ENCODE results near the gene CAPN2.

Gene CAPN2

GRCh38 chr1:223714849-223715603 lies 2.7 kb downstream of the CAPN2 start:
- in situ Hi-C loops (cut with MboI; ENCODE audit: low pct_unique_long_range_greater_than_20kb, low sequenced_read_pairs) = no loop called here
- peak; percentile 86 for DNase-seq

DNA sequence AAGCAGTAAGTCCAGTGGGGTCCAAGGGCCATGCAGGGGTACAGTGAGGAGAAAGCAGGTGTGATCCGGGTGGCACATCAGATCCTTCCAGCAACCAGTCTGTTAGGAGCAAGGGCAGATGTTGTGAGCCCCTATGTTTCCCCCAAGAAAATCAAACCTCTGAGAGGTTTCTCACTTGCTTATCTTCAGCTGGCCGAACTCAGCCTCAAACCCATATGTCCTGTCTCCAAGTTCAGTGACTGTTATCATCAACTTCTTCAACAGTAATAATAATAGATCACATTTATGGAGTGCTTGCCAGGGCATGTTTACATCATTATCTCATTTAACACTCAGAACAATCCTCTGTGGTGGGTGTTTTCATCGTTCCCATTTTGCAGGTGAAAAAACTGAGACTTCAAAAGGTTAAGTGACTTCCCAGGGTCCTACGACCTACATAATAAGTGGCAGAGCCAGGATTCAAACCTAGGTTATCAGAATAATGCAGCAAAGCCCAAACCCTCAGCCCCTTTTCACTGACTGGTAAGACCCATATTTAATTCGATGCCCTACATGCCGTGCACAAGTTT lies 3.3 kb downstream of the CAPN2 start:
- no peak for DNase-seq
- in situ Hi-C loops (cut with MboI; ENCODE audit: low pct_unique_long_range_greater_than_20kb, low sequenced_read_pairs) = no loop called here

GRCh38 chr1:223716302-223716862 lies 4.0 kb downstream of the CAPN2 start:
- in situ Hi-C loops (cut with MboI; ENCODE audit: low pct_unique_long_range_greater_than_20kb, low sequenced_read_pairs) = no loop called here
- DNase-seq = peak; percentile 64

DNA sequence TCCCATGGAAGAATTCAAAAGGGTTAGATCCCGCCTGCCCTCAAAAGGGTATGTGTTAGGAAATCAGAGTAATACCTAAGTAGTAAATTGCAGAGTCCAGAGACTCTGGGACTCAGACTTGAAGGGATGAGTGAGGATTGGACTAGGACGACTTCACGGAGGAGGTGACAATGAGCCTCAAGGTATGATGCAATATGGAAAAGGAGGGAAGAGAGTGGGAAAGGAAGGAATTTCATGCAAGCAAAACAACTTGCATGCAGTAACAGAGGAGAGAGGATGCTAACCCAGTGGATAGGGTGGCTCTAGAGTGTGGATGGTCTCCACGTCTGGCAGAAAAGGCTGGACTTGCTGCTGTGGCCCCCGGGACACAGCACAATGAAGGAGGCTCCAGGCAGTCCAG lies 4.8 kb downstream of the CAPN2 start:
- DNase-seq = no peak
- in situ Hi-C loops (cut with MboI; ENCODE audit: low pct_unique_long_range_greater_than_20kb, low sequenced_read_pairs) = no loop called here

GRCh38 chr1:223717695-223718363 lies 5.5 kb downstream of the CAPN2 start:
- in situ Hi-C loops (cut with MboI; ENCODE audit: low pct_unique_long_range_greater_than_20kb, low sequenced_read_pairs) = no loop called here
- DNase-seq = peak; percentile 60

DNA sequence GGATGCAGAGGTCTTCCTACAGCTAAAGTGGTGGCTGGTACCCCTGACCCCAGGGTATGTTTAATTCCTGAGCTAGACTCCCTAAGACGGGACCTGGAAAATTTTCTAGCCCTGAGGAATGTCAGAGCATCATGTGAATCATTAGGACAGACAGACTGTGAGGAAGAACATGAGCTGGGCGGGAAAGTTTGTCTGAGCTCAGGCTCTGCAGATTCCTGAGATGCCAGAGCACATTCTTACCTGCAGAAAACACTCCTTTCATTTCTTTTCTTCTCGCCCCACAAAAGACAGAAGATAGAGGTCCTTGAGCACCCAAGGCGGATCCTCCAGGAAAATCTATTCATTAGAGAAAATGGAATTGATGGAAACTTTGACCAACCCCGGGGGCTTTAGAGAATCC lies 6.5 kb downstream of the CAPN2 start:
- in situ Hi-C loops (cut with MboI; ENCODE audit: low pct_unique_long_range_greater_than_20kb, low sequenced_read_pairs) = no loop called here
- no peak for DNase-seq

GRCh38 chr1:223720971-223721591 lies 8.7 kb downstream of the CAPN2 start:
- in situ Hi-C loops (cut with MboI; ENCODE audit: low pct_unique_long_range_greater_than_20kb, low sequenced_read_pairs) = no loop called here
- DNase-seq = no peak

DNA sequence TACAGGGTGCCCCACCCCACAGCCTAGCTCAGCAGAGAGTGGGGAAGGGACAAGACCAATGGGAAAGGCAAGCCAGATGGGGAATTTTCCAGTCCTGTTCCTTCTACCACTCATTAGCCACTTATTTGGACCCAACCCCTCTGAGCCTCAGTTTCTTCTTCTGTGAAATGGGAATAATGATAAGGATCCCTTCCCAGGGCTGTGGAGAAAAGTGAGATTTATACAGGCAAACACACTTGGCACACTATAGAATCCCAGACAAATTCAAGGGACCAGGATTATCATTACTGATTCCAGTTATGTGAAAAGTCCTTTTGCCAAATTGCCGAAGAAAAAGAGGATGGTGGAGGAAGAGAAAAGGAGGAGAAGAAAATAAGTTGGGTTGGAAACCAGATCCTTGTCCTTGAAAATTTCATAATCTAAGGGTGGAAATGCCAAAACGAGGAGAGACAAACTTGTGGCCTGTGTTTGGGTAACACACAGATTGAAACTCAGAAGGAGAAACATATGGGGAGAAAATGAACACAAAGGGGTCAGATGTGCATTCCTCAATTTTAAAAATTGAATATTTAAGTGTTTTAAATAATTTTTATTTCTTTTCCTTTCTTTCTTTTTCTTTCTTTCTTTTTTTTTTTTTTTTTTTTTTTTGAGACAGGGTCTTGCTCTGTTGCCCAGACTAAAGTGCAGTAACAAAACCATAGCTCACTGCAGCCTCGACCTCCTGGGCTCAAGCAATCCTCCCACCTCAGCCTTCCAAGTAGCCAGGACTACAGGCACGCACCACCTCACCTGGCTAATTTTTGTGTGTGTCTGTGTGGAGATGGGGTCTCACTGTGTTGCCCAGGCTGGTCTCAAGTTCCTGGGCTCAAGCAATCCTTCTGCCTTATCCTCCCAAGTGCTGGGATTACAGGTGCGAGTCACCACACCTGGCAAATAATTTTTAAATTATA lies 9.6 kb downstream of the CAPN2 start:
- no peak for DNase-seq
- in situ Hi-C loops (cut with MboI; ENCODE audit: low pct_unique_long_range_greater_than_20kb, low sequenced_read_pairs) = no loop called here

GRCh38 chr1:223723351-223723904 lies 11.1 kb downstream of the CAPN2 start:
- in situ Hi-C loops (cut with MboI; ENCODE audit: low pct_unique_long_range_greater_than_20kb, low sequenced_read_pairs) = no loop called here
- no peak for DNase-seq

GRCh38 chr1:223724376-223724775 lies 12.0 kb downstream of the CAPN2 start:
- in situ Hi-C loops (cut with MboI; ENCODE audit: low pct_unique_long_range_greater_than_20kb, low sequenced_read_pairs) = no loop called here
- DNase-seq = no peak

DNA sequence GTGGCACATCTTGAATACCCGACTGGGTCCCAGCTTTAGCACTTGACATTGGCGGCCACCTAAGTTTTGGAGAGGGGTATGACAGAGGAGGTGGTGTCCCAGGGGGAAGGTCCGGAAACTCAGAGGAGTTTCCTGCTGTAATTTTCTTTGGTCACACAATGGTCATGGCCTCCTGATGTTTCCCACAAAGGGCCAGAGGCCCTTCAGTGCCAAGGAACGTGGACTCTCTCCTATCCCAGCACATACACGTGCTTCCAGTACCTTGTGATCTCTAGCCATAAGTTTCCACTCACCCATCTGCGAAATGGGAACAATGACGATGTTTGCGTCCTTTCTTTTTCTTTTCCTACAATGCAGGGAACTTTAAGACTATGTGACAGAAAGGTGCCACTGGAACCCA lies 13.2 kb downstream of the CAPN2 start:
- in situ Hi-C loops (cut with MboI; ENCODE audit: low pct_unique_long_range_greater_than_20kb, low sequenced_read_pairs) = loop anchor here (25.0 kb wide), 1 partner anchor 612 kb away; the partner anchor contains the start of gene NVL
- no peak for DNase-seq

DNA sequence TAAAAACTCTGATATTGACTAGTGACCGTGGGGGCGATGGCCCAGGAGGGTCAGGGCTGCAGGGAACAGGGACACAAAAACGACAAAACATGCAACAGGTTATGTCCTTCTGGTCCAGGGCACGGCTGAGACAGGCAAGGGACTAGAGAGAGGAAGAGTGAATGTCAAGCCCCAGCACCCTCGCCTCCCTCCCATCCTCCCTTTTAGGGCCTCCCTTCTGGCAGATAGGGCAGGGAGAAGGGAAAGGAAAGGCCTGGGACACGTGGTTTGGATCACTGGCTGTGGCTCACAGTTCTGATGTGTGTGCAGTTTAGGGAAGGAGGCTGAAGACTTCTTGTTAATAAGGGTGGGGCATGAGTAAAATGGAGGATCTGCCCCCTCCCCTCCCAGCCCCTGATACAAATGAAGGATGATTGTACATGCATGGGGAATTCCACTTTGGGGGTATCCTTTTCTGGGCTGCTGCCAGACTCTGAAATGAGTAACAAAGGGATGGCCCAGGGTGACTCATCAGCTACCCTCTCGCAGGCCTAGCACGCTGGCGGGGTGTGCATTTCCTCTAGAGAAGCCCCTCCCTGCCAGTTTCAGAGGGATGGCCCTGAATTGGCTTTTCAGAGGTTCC lies 14.2 kb downstream of the CAPN2 start:
- DNase-seq = peak; percentile 81
- in situ Hi-C loops (cut with MboI; ENCODE audit: low pct_unique_long_range_greater_than_20kb, low sequenced_read_pairs) = loop anchor here (25.0 kb wide), 1 partner anchor 611 kb away; the partner anchor contains the start of gene NVL

- DNase-seq = no peak
- in situ Hi-C loops (cut with MboI; ENCODE audit: low pct_unique_long_range_greater_than_20kb, low sequenced_read_pairs) = loop anchor here (25.0 kb wide), 1 partner anchor 610 kb away; the partner anchor contains the start of gene NVL
Measured at GRCh38 chr1:223727541-223727940, 15.2 kb downstream of the CAPN2 start.

- DNase-seq = no peak
- in situ Hi-C loops (cut with MboI; ENCODE audit: low pct_unique_long_range_greater_than_20kb, low sequenced_read_pairs) = loop anchor here (25.0 kb wide), 1 partner anchor 607 kb away; the partner anchor contains the start of gene NVL
Measured at GRCh38 chr1:223729906-223730305, 17.6 kb downstream of the CAPN2 start.

- DNase-seq = no peak
- in situ Hi-C loops (cut with MboI; ENCODE audit: low pct_unique_long_range_greater_than_20kb, low sequenced_read_pairs) = loop anchor here (25.0 kb wide), 1 partner anchor 607 kb away; the partner anchor contains the start of gene NVL
Measured at GRCh38 chr1:223730479-223731132, 18.3 kb downstream of the CAPN2 start.

DNA sequence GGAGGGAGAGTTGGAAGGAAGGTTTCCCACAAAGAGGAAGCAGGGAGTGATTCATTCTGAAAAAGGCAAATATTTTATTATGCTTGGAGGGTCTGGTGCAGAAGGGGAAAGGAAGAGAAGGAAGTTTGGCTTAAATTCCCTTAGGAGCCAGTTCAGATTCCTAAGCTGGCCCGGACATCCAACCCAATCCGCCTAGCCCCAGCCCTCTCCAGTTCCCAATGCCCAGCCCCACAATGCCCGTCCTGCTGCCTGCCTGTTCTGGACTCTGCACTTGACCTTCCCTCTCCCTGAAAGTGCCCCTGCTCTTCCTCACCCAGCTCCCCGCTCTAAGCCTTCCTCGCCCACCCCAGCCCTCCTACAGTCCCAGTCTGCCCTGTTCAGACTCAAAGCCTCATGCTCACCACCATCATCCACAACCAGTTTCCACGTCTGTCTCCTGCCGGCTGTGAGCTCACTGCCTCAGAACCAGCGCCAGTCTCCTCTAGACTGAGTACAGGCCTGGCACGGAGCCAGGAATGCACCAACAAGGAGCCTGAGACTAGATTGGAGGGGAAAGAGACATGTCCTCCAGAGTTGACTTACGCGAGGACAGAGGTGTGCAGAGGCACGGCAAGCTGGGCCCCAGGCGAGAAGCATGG lies 18.9 kb downstream of the CAPN2 start:
- in situ Hi-C loops (cut with MboI; ENCODE audit: low pct_unique_long_range_greater_than_20kb, low sequenced_read_pairs) = loop anchor here (25.0 kb wide), 1 partner anchor 606 kb away; the partner anchor contains the start of gene NVL
- DNase-seq = no peak
